ENCODE measurements around the gene SGK2.

SGK2 gene

DNA sequence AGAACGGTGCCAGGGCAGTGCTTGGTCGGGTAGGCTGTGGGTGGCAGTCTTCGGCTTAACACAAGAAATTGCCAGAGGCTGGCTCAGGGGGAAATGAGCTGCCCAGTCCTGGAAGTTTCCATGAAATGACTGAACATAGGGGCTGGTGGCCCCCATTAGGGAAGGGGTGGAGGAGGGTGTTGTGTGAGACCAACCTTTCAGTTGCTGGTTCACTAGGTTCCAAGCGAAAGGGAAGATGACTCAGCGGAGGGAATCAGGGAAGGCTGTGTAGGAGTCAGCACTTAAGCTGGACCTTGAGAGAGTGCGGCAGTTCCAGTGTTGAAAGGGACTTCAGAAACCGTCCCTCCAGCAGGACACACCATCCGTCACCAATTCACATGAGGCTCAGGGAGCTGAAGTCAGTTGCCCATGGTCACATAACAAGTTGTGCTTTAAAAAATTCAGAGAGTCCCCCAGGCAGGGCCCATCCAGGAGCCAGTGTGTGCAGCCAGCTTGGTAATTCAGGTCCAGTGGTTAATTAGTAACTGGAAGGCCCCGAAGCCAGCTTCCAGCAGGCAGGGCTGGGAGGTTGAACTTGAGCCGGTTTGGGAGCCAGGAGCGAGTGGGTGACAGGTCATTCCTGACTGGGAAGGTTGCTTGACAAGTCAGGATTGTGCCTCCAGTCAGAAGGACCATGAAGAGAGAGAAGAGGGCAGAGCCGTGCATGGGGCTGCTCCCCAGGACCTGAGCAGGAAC, at the start of gene SGK2:
SGK2 (plus strand) TSS at position 616 of the 735 bp plus-strand sequence. CDS start 7,469 bp downstream, outside the sequence.
- DNase-seq (ENCODE audit: low spot score), result peak; percentile 21

DNA sequence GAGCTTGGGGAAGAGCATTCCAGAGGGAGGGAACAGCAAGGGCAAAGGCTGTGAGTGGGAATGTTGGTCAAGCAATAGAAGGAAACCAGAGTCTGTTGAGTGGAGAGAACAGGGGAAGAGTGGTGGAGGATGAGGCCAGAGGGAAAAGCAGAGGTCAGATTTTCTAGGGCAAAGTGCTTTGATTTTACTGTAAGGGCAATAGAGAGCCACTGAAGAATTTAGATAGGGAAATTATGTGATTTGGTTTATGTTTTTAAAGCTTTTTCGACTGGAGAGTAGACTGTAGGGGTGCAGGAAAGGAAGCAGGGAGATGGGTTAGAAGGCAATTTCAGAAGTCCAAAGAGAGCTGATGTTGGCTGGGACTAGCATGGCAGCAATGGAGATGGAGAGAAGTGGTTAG, 46.9 kb upstream of the SGK2 start:
- no peak for DNase-seq (ENCODE audit: low spot score)

GRCh38 chr20:43513372-43513930, 45.4 kb upstream of the SGK2 start:
- DNase-seq (ENCODE audit: low spot score), result no peak

DNA sequence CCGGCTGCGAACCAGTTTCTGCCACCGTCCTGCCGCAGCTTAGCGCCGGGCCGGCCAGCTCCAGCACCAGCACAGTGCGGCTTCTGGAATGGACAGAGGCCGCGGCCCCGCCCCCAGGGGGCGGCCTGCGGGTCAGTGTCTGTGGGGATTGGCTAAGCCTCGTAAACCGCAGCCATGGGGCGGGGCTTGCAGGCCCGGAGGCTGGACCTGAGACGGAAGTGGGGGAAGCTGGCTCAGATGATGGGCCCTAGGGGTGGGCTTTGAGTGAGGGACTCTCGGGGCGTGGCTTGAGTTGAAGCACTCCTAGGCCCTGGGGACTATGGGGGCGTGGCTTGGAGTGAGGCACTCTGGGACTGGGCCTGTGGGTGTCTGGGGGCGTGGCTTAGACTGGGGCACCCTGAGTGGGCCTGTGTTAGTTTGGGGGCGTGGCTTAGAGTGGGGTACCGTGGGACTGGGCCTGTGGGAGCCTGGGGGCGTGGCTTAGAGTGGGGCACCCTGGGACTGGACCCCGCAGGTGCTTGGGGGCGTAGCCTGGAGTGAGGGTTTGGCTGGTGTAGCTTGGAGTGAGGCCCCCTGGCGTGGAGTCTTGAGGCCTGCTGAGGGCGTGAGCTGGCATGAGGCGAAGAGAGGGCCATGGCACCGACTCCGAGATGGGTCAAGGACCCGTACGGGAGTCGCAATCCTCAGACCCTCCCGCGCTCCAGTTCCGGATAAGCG, 44.7 kb upstream of the SGK2 start:
- peak; percentile 97 for DNase-seq (ENCODE audit: low spot score)

DNA sequence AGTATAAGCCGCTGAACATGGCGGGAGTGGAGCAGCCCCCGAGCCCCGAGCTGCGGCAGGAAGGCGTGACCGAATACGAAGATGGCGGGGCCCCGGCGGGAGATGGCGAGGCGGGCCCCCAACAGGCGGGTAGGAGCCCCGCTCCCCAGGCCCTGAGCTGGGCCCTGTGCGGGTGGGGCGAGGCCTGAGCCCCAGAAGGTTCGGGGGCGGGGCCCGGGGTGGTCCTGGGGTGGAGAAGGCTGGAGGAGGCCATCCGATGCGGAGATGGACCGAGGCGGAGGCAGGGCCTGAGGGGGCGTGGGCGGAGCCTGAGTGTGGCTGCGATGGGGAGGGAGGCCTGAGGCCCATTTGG, 44.2 kb upstream of the SGK2 start:
- no peak for DNase-seq (ENCODE audit: low spot score)

- no peak for DNase-seq (ENCODE audit: low spot score)
Measured at GRCh38 chr20:43515628-43516027, 43.2 kb upstream of the SGK2 start.

DNA sequence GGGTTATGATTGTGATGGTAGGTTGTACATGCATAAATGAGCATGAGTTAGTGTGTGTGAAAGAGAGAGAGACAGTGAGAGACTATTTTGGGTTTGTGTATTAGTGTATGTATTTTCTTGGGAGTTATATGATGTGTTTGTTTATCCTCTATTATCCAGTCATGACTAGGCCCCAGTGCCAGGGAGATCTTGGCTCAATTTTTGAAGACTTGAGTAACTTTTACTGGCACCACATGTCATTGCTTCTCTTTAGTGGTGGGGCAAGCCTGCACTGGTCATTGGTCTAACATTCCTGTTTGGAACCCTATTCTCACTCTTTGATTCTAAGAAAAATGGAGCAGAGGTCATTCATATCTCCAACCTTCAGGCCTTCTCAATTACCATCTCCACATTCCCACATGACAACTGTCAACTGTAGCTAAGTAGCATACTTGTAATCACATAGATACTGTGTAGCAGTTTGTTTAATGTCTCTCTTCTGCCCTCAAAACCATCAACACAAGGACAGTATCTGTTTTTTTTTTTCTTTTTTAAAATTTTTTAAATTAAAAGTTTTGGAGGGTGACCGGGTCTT, 42.5 kb upstream of the SGK2 start:
- DNase-seq (ENCODE audit: low spot score), result no peak

- no peak for DNase-seq (ENCODE audit: low spot score)
Measured at GRCh38 chr20:43520074-43520630, 38.7 kb upstream of the SGK2 start.

GRCh38 chr20:43525021-43525420, 33.8 kb upstream of the SGK2 start:
- DNase-seq (ENCODE audit: low spot score), result no peak

DNA sequence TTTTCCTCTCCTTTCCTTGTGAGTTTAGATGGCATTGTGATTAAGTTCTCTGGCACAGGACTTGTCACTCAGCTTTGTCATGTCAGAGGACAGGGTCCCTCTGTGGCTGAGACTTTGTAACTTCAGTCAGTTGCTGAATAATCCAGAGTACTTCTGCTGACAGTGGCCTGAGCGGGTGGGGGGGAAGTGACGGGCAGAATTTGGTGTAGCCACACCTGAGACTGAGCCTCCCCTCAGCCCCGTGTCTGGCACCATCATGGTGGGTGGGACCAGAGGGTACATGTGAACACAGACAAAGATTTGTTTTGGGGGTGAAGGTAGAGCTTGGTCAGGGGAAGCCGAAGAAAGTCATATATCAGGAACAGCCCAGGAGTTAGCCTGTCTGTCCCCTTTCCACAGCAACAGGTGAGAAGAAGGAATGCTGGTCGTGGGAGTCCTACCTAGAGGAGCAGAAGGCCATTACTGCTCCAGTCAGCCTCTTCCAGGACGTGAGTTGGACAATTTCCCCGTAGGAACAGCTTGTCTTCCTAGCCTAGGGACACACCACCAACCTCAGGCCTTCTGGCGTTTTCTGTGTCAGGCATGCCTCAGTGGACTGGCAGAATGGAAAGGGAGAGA, 30.5 kb upstream of the SGK2 start:
- no peak for DNase-seq (ENCODE audit: low spot score)

DNA sequence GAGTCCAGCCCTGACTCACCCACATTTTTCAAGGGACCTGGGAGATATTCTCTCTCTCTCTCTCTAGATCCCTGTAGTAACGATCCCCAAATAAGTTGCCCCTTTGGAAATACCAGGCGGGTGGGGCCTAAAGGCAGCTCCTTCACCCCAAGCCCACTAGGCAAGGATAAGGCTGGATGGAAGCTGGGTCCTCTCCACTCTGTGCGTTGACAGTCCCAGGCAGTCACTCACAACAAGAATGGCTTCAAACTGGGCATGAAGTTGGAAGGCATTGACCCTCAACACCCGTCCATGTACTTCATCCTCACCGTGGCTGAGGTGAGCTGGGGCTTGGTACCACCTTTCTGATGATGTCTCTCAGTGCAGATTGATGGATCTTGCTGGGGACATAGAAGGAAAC, 29.8 kb upstream of the SGK2 start:
- no peak for DNase-seq (ENCODE audit: low spot score)

DNA sequence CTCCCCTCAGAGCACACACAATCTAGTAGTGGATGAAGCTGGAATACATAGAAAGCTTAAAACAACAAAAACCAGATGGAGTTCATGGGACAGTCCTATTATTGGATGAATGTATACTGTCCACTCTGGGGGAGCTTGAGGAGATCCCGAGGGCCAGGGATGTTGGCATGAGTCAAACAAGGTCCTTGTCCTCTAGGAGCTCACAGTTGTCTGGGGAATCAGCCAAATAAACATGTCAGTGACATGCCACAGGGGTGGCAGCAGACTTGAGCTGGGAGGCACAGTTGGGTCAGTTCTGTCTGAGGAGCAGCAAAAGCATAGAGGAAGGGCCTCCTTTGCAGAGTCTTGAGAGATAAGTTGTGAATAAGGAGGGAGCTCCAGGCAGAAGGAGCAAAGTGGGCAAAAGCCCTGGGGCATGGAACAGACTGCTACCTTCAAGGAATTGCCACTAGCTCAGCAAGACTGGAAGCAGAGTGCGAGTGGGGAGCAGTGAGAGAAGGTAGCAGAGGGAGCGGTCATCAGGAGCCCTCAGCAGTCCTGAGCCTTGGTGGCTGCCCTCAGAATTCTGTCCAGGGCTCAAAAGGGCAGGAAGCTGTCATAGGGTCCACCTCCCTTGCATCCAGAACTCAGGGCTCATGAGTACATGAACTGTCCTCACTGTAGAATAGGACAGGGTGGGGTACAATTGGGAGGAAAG, 29.2 kb upstream of the SGK2 start:
- DNase-seq (ENCODE audit: low spot score), result no peak

- DNase-seq (ENCODE audit: low spot score), result no peak
Measured at GRCh38 chr20:43530321-43531090, 28.3 kb upstream of the SGK2 start.

DNA sequence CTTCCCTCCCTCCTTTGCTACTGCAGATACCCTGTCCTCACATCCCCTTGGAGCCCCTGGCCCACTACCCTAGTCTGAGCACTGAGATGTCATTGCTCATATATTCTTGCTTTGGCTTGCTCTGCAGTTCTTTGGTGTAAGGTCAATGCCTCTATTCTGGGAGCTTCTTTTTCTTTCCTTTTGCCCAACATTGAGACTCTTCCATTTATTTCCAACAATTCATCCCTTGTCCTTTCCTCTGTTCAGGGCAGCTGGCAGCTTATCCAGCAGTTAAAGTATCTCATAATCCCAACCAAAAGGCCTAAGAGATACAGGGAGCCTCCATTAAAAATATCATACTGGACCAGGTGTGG, 27.8 kb upstream of the SGK2 start:
- no peak for DNase-seq (ENCODE audit: low spot score)

DNA sequence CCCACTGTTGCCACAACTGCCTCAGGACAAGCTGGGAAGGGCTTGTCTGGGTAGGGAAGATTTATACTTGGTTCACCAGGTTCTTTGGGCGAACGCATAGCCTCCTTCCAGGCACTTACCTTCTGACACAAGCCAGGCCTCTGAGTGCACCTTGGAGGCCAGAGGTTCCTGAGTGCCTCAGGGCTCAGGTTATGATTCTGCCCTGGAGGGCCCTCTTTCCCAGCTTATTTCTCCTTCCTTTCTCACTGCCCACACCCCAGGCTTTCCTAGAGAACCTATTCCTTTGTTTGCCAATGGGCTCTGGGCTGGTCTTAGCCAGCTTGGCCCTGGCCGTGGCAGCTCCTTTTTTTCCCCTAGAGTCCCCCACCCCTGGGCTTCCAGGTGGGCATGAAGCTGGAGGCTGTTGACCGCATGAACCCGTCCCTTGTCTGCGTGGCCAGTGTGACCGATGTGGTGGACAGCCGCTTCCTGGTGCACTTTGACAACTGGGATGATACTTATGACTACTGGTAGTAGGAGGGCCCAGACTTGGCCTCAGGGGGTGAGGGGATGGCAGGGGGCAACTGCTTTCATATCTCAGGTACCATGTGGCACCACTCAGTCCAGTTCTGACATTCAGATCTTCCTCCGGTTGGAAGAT, 26.3 kb upstream of the SGK2 start:
- no peak for DNase-seq (ENCODE audit: low spot score)

DNA sequence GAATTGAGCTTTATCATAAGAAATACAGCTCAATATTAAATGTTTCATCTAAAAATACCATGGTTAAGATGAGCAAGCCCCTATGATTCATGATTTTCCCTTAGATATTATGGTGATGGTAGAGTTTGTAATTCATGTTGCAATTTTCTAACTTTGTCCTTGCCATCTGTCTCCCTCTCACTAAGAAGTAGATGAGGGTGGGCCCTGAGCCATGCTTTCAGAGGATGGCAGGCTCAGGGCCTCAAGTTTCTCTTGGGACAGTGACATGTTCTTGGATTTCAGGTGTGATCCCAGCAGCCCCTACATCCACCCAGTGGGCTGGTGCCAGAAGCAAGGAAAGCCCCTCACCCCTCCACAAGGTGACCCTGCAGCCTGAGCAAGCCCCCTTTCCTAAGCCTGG, 25.8 kb upstream of the SGK2 start:
- no peak for DNase-seq (ENCODE audit: low spot score)

DNA sequence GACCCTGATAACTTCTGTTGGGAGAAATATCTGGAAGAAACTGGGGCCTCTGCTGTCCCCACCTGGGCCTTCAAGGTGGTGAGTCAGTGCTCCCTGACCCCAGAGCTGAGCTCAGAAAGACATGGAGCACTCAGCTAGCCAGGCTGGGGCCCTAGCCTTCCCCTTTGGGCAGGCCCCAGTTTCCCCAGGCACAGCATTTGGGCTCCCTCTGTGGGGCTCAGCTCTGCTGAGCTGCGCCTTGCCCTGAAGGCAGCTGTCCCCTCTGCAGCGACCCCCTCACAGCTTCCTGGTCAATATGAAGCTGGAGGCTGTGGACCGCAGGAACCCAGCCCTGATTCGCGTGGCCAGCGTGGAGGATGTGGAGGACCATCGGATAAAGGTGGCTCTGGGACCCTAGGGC, 24.8 kb upstream of the SGK2 start:
- no peak for DNase-seq (ENCODE audit: low spot score)

DNA sequence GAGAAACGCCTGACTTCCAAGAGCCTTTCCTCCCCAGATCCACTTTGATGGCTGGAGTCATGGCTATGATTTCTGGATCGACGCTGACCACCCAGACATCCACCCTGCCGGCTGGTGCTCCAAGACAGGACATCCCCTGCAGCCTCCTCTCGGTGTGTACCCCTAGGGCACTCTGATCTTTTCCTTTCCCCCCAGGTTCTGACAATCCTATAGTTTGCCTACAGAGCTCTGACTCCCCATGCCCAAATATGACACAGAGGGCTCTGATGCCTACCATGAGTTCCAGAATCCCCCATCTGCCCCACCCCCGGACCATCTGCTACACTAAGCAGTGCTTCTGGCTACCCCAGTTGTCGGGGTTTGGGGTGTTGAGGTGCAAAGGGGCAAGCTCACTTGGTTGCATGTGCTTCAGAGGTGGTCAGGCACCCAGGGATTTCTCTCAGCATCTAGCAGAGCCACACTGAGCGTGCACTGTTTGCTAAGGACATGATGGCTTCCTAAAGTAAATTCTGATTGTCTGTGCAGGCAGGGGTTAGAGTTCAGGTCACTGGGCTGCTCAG, 24.0 kb upstream of the SGK2 start:
- DNase-seq (ENCODE audit: low spot score), result no peak

DNA sequence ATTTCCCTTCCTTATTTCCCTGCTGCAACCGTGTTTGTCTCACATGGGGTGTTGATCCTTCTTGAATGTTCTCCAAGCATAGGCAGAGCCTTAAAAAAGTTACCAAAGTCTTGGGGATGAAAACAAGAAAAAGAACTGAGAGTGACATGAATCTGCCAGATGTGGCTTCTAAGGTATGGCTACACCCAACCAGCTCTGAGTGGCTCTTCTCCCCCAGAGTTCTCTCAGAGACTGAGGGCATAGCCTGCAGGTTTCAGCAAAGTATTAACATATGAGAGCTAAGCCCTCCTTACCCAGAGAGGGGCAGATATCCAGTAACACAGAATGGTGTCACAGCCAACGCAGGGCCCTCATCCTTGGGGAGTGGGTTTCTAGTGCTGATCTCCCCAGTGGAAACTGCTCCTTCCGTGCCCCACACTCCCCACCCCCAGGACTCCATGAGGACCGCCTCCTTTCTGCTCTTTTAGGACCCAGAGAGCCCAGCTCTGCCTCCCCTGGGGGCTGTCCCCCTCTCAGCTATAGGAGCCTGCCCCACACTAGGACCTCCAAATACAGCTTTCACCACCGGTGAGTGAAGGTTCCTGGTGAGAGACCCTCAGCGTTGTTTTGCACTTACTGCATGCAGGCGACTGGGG, 23.3 kb upstream of the SGK2 start:
- no peak for DNase-seq (ENCODE audit: low spot score)

Measured in AG08396 (cell line).